NCI-H187 treated with DMSO at 0.1 percent for 48 hours (cell line): Measurements from ENCODE around the gene NELFCD.
"Not testable (repeated sequence)": the region's sequence is repeated elsewhere in the genome, so short reads cannot be mapped to it uniquely, and the experiment has no call there.

Experiments
- DNase-seq: peaks from one replicate; lab custom pipeline; 2025; lab: John Stamatoyannopoulos, UW

NELFCD gene

DNA sequence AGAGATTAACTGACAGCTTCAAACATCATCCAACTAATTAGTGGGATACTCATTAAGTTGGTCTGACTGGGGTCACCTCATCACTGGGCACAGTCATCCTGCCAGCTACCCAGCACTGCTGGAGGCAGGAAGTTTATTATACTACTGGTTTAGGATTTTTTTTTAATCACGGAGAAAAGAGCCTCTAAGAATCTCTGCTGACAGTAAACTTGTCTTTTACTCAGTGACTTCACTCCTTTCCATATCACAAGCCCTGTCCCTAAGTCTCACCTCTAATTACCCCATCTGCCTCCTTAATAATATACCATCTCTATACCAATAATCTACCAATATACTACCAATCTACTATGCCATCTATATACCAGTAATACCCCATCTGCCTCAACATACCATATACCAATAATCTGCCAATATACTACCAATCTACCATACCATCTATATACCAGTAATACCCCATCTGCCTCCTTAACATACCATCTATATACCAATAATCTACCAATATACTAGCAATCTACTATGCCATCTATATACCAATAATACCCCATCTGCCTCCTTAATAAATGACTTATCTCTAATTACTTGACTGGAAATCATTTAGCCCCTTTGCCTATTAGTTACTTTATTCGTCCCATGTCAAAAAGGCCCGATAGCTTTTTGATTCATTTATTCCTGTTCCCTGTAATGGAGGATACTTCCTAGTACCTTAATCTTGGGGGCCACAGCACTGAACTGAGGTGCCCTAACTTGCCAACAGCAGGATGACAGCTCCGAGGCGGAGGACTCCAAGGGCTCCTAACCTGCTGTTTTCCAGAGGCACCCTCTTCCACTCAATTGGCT is 46.1 kb downstream of the NELFCD start:
- no peak for DNase-seq

- no peak for DNase-seq
These were observed 46.8 kb downstream of the NELFCD start for GRCh38 chr20:59027741-59028320.

DNA sequence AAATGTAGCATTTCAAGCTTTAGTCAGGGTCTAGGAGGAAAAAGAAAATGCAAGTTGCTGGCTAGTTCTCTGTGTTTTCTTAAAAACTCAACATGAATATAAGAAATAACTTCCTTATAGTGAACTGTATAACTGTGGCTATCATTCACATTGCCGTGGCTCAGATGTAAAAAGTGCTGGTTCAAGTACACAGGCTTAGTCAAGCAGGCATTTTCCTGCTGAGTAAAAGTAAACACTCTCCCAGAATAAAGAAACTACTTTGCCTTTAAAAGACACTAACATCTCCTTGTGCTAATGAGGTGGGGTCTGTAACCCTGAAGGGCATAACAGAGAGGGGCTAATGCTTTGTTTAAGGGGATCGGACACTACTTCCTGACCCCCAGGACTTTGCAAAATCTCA is 47.8 kb downstream of the NELFCD start:
- DNase-seq = no peak

- no peak for DNase-seq
These were observed 50.0 kb downstream of the NELFCD start for GRCh38 chr20:59030911-59031563.

- DNase-seq = no peak
These were observed 50.5 kb downstream of the NELFCD start for GRCh38 chr20:59031564-59032022.

DNA sequence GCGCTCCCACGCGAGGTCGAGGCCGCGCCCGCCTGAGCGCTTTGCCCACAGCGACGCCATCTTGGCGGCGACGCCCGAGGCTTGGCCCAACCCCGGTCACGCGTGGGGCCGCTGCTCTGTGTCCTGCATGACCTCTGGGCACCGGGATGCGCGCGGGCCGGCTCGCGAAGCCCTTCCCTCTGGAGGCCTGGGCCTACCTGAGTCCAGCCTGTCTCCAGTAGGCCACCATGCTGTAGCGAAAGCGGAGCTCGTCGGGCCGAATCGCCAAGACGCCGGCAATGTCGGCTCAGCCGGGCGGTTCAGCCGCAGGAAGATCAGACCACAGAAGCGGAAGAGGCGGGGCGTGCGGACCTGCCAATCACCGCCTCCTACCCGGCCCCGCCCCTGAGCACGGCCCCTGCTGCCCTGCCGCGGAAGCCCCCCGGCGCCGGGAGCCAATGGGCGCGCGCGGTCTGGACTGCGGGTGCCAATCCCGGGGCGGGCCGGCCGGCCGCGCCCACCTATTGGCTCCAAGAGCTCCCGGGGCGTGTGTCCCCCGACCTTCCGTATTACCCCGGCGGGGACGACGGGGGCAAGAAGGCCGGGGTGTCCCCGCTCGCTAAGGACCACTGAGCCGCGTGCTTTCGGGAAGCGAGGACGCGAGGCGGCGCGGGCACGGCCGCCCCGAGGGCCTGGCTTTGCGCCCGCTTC is 51.1 kb downstream of the NELFCD start, which contains the start of gene ATP5F1E:
Gene ATP5F1E (minus strand): TSS at position 313 of the 690 bp plus-strand sequence. CDS start 84 bp downstream, at position 229.
- DNase-seq = peak; percentile 84

- peak; percentile 4 for DNase-seq
These were observed 51.6 kb downstream of the NELFCD start for GRCh38 chr20:59032713-59033059.

DNA sequence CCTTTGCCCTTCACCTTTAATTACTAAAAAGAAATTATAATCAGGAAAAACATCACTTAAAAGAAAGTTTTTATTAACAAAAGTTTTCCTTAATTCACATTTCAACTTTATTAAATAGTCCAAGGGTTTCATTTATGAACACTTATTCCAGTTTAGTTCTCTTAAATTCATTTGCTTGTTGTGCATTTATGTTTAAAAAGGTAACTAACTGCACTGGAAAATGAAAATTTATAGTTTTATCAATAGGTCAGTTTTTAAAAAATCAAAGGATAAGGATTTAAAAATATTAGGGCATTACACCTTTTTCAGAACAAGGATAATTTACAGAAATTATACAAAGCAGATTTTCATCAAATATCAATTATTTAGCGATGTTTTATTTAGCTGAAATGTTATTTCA is 52.0 kb downstream of the NELFCD start:
- DNase-seq = no peak

DNA sequence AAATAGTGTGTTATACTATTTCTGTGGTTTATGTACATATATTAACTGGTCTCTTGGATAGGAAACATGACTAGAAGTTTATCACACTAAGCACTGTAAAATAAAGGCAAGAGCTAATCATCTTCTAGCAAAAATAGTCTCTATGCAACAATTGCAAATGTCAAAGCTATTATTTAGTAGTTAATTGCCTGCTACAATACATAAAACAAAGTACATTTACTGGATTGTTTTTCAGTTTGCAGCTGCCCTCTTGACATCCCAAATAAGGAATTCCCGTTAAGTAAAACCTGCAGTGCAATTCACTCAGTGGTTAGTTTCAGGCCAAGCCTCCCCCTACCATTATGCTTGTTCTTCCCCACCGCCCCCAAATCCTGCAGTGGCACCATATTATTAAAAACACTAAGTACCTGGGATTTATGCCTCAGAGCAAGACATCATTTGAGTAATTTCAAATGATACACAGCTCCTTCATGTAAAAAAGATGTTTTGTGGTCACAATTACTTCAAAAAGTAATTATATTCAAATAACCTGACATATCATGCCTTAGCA is 52.6 kb downstream of the NELFCD start:
- DNase-seq = no peak

DNA sequence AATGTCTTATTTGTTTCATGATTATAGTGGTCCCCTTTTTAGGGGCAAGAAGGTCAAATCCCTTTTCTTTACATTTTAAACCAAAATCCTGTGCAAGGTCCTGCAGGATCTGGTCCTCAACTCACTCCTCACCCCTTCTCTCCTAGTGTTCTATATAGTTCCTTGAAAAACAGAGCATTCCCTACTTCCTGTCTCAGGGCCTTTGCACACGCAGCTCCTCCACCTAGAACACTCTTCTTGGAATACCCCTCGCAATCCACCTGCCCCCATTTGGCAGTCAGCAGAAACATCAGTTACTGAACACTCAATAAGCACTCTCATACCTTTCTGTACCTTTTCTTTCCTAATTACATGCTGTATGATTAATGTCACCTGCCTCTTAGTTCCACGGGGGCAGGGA is 54.3 kb downstream of the NELFCD start:
- DNase-seq = no peak

DNA sequence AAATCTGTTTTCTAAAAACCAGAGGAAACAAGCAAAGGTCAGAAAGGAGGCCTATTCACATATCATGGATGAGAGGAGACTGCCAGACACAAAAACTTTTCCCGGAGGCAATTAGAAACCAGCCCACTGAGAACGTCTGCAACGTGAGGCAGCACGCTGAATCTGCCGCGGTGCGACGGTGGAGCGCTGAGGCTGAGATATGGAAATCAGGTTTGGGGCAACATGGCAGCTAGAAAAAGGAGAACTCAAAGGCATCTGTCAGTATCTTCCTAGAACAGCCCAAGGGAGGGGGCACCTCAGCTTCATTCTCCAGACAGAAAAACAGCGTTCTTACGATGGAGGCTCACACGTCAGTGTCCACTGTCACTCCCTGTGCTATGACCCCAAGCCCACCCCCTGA is 56.3 kb downstream of the NELFCD start:
- no peak for DNase-seq

DNA sequence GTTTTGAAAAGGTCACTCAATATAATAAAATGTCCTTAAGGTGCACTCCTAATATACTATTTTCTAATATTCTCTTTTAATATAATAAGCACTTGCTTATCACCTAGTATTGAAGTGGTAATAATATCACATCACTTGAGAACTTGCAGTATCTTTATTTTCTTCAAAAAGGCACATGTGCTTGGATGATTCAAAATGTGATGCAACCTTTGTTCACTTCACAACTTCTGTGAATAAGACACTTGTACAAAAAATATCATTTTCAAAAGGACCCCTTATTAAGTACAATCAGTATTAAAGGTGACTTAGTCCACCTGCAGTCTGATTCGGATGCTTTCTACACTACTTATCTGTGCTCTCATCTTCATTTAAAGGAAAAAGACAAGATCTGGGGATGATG is 58.2 kb downstream of the NELFCD start:
- no peak for DNase-seq

DNA sequence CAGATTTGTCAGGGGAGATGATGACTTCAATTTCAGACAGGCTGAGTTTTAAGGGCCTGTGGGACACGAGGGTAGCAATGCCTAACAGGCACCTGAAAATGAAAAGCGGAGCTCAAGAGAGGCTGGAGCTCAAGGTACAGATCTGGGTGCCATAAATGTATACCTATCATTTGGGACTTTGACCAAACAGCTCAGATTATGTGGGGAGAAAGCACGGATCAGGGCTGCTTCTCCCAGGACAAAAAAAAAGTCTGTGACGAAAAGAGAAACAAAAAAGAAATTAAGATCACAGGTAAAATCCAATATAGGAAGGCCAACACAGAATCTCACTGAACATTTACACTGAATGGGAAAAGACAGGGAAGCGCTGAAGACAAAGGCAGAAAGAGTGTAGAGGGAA is 59.6 kb downstream of the NELFCD start:
- no peak for DNase-seq

- DNase-seq = not testable (repeated sequence)
These were observed 60.4 kb downstream of the NELFCD start for GRCh38 chr20:59041487-59041886.

DNA sequence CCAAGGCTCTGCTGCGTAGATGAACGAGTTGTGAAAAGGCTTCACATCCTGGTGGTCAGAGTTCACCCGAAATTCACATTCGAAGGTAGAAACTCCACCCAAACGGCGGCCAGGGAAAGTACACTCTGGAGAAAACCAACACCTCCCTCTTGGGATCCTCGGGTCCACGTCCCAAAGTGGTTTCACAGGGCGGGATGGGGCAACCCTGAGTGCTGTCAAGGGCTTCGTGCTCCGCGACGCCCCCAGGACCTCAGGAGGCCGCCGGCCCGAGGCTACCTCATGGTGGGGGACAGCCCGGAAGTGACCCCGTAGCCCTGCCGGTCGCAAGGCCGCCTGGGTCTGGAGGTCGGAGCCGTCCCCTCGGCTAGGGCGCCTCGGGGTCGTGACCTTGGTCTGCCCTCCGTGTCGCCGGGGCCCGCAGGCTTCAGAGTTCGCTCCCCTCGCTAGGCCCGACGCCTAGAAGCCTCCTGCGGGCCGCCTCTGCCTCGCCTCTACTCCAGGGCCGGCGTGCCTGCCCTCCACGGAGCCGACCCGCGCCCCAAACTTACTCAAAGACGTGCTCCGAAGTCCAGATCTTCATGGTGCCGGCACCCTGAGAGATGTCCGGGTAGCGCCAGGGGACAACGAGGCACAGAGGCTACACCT is 61.2 kb downstream of the NELFCD start, which contains the start of gene PRELID3B:
Gene PRELID3B (minus strand): TSS at position 636 of the 645 bp plus-strand sequence. CDS start 56 bp downstream, at position 580.
- DNase-seq = no peak

DNA sequence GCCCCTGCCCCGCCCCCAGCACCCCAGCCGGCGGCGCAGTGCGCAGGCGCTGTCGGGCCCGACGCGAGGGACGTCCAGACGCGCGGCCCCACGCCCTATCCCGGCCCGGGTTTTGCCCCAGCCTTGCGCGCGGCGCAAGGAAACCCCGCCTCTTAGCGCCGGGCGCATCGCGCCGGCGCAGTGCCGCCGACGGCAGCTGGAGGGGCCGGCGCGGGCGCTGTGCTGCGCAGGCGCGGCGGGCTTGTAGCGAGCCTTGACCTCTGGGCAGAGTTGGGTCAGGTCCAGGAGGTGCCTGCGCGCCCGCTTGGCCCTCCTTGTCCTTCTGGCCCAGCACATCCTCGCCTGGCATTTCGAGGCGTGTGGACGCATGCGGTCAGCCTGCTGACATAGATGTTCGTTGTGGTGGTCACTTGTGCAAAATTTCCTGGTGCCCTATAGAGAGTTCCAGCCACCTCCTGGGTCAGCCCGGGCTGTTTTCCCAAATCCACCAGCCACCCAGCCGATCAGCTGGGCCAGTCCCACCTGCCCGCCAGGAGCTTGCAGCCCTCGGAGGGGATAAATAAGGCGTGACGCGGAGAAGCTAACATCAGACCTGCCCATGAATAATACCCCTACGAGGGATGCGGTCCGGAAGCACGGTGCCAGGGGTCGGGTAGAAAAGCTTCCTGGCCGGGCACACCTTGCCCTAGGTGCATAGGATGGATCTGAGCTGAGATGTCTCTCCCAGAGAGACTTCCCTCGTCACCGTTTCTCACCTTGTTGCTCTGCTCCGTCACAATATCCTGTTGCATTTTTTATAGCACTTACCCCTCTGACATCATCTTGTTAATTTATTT is 62.0 kb downstream of the NELFCD start:
- DNase-seq = peak; percentile 22

- DNase-seq = no peak
These were observed 62.6 kb downstream of the NELFCD start for GRCh38 chr20:59043698-59044097.

- no peak for DNase-seq
These were observed 63.2 kb downstream of the NELFCD start for GRCh38 chr20:59044295-59044694.
